Stimulated activated CD4-positive, alpha-beta T cell treated with anti-CD3 and anti-CD28 coated beads, Interleukin-1b, Interleukin-23, amount 100 ng/mL, for 4 hours (primary cell): ENCODE data around the gene ATP6V0E1.
"Not testable (repeated sequence)": the region's sequence is repeated elsewhere in the genome, so short reads cannot be mapped to it uniquely, and the experiment has no call there.

Experiments used
- DNase-seq, 2 donors: peaks; one replicate each; pipeline ENCODE4 v3.0.0-alpha.2; 2020; ENCODE audit warnings: low read depth in 2 of 2

The ATP6V0E1 gene

GRCh38 chr5:173075970-173076369 is 92.4 kb downstream of the ATP6V0E1 start:
- no peak for DNase-seq

- DNase-seq, result not testable (repeated sequence)
Observed at GRCh38 chr5:173076471-173076870, 92.9 kb downstream of the ATP6V0E1 start.

- no peak for DNase-seq
Observed at GRCh38 chr5:173078878-173079277, 95.3 kb downstream of the ATP6V0E1 start.
